SIG-M5 (cell line): Measurements from ENCODE around the gene CD164.
"Not testable (repeated sequence)": the region's sequence is repeated elsewhere in the genome, so short reads cannot be mapped to it uniquely, and the experiment has no call there.

Source experiments
- DNase-seq: peaks from one replicate; lab custom pipeline; 2025; lab: John Stamatoyannopoulos, UW

CD164 gene

DNA sequence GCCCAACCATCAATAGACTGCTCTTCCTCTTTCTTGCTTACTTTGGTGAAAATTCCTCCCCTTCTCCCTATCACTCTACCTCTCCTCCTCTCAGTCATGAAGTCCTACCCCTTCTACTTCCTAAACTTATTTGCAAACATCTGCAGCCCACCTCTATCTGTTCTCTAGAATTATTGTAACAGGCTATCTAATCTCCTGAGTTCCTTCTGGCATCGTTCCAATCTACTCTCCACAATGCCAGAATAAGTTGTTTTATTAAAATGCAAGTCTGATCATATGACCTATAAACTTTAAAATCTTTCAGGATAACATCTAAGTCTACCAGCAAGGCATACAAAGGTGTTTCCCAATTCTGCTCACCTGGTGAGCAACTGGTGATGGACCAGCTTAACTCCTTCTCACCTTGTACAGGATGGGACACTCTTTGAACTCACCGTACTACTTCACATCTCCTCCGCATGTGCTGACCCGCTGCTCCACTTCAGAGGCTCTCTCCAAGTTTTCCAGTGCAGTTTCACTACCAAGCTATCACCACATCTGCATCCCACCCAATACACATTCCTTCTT is 7.9 kb downstream of the CD164 start:
- no peak for DNase-seq

DNA sequence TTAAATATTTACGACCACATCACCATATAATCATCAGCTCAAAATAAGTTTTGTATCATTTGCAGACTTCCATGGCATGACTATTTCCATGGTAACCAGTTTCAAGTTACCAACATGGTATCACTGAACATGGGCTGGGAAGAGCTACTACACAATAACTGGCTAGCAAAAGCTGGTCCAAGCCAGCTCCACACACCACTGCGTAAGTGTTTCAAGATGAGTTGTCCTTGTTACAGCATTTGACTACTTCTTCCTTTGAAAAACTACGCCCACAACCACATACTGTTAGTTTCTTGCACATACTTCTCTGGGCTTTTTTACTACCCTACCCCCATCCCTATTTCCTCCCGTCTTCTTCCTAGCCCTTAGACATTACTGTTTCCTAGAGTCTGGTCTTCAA is 8.5 kb downstream of the CD164 start:
- no peak for DNase-seq

DNA sequence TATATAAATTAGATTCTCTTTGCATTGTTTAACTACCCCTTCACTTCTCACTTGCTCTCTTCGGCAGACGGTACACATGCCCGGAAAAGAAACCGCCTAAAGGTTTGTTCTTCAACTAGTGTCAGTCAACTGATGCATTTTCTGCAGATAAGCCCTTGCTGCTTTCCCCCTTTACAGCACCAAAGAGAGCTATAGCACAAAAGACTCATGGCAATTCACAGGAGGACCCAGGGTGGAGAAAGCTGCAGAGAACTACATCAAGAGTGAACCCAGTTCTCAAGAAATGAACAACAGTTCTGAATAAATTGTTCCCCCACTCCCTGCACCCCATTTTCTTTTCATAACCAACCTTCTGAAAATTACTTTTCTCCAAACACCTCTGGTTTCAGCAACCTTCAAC is 8.9 kb downstream of the CD164 start:
- DNase-seq, result no peak

DNA sequence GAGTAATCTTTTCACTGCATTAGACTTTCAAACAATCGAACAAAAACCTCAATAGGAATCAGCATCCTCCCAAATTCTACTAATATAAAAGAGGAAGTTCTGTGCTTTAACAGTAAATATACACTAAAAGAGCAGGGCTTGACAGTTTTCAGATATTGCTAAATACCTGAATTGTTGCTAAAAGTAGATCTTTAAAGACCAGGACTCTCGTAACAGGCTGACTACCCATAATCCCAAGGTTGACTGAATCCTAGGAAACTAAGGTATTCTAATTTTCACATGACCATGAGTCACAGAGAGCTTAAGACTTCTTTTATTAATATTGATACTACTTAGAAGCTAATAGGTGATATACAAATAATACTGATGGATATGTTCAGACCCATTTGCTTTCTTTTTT is 10.1 kb downstream of the CD164 start:
- no peak for DNase-seq

DNA sequence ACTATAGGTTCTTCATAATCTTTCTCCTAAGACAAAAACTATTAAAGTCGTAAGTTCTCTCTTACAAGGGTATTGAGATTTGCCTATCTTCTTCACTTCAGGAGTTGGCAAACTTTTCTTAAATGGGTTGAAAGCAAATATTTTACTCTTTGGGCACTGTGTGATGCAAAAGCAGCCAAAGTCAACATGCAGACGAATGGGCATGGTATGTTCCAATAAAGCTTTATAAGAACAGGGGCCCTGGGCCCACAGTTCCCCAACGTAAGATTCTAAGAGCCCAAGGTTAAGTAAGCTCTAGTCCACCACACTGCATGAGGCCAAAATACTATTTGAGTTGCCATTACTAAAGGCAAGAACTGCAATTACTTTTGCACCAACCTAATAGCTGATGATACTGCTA is 11.5 kb downstream of the CD164 start:
- DNase-seq, result no peak

DNA sequence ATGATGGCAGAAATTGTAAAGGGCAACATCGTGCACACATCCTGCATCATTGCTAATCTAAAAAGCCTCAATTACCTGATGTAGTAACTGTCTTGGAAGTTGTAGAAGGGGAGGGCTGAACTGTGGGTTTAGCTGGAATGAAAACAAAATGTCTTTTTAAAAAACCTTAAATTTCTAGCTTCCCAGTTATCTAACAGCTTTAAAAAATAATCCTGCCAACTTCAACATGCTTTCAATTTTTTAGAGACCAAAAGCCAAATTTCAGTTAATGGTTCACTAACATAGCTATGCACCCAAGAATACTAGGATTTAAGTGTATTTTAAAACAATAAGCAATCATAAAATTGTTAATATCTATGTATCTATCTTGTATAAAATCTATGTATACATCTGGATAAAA is 11.9 kb downstream of the CD164 start:
- no peak for DNase-seq

DNA sequence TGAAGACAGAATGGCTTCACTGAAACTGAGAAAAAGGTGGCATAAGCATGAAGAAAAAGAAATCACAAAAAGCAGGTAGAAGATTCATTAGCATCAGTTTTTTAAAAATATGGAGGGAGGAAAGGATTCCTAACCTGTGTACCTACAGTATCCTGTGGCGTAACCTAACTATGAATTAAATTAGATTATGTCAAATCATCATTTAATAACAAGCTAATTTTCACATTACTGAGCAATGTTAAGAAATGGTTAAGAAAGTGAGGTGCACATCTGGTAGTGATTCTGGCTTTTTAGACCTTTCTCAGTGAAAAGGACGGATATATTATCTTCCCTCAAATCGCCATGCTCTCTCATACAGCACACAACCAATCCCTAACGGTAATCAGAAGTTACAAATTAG is 12.5 kb downstream of the CD164 start:
- no peak for DNase-seq

DNA sequence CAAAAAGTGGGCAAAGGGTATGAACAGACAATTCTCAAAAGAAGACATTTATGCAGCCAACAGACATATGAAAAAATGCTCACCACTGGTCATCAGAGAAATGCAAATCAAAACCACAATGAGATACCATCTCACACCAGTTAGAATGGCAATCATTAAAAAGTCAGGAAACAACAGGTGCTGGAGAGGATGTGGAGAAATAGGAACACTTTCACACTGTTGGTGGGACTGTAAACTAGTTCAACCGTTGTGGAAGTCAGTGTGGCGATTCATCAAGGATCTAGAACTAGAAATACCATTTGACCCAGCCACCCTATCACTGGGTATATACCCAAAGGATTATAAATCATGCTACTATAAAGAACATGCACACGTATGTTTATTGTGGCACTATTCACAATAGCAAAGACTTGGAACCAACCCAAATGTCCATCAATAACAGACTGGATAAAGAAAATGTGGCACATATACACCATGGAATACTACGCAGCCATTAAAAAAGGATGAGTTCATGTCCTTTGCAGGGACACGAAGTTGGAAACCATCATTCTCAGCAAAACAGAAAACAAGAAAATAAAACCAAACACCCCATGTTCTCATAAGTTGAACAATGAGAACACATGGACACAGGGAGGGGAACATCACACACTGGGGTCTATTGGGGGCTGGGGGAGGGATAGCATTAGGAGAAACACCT is 17.7 kb downstream of the CD164 start:
- DNase-seq, result not testable (repeated sequence)

DNA sequence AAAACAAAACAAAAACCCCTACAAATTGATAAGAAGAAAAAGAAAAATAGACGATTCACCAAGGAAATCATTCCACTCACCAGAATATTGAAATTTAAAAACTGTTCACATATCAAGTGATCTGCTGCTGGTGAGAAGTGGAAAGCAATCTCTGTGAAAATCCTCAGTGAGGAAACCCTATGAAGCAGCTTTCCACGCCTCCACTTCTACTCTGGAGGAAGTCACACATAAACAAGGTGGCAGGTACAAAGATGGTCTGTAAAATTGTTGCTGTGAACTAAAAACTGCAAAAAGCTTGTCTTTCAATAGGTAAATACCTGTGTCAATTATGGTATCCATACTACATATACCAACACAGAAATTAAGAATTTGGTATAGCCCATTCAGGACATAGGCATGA is 18.5 kb downstream of the CD164 start:
- DNase-seq, result no peak

DNA sequence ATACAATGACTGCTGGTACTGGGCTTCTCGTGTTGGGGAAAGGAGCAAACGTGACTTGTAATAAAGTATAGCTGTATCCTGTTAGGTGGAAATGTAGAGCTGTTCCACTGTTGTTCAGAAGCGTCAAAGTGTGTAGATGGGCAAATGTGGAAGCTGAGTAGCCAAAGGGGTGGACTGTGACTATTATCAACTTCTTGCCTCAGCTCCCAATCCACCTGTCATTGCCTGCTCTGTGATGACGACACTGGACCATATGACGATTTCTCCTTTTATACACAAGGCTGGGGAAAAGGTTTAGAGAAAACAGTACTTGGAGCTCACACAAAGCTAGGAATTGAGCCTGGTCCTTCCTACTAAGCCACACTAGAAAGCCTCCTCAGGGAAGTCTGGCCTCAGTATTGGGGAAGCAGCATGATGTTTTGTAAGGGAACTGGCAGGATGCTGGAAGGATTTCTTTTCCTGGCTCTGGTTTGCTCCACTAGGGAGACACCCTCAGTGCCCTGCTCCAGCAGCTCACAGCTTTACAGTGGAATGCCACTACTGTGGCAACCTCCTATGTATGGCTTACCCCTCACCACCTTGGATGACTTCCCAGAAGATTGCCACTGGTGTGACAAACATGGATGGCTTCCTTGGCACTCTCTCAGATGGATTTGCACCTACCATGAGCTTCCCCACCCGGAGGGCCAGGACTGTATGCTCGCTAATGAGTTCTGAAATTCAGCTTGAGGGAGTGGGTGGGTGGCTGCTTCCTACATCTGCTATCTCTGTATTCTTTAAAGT is 20.0 kb downstream of the CD164 start:
- DNase-seq, result no peak

DNA sequence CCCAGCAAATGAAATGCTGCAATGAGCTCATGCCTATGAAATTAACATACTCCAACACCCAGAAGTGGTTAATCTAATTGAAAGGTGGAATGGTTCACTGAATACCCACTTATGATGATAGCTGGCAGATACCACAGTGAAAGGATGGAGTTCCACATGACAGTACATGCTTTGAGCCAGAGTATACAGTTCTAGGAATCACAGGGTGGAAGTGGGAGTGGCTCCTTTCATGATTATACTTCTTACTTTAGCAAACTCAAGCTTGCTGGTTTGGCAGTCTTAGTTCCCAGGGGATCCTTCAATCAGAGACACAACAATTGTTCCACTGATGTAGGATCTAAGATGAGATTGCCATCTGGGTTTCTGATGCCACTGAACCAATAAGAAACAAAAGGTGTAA is 21.5 kb downstream of the CD164 start:
- no peak for DNase-seq

DNA sequence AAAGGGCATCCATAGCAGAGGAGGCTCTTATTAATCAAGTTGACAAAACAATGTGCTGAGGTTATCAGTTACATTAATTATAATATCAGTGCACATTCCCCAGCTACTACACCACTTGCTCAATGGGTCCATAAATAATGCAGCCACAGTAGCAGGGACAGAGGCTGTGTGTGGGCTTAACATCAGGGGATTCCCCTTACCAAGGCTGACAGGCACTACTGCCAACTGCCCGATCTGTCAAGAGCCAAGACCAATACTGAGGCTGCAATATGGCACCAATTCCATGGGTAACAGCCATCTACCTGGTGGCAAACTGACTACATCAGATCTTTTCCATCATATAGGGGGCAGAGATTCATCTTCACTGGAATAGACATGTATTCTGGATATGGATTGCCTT is 22.0 kb downstream of the CD164 start:
- no peak for DNase-seq

DNA sequence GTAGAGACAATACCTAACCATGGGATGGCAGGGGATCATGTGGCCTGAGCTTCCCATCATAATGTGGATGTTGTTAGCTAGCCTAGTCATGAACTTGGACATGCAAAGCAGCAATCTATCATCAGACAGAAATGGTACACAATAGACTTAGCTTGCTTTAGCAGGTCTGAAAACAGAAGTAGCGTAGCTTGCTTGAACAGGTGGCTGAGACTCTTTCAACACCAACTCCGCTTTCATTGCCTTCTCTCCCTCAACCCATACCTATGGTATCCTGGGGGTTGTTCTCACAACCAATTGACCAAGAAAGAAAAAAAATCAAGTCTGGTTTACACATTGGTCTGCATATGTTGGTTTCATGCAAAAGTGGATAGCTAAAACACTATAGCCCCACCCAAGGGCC is 23.0 kb downstream of the CD164 start:
- no peak for DNase-seq

DNA sequence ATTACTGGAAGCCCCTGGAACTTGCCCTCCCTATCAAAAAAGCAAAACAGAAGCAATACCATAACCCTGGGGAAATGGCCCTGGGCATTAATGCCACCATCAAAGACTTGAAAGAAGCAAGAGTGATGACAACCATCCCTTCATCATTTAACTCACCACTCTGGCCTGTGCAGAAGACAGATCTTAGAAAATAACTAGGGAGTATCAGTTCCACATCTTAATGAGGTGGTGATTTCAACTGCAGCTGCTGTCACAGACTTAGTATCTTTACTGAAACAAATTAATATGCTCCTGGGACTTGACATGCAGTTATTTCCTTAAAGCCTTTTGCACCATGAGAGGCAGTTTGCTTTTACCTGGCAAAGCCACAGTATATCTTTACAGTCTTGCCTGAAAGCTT is 24.1 kb downstream of the CD164 start:
- no peak for DNase-seq

DNA sequence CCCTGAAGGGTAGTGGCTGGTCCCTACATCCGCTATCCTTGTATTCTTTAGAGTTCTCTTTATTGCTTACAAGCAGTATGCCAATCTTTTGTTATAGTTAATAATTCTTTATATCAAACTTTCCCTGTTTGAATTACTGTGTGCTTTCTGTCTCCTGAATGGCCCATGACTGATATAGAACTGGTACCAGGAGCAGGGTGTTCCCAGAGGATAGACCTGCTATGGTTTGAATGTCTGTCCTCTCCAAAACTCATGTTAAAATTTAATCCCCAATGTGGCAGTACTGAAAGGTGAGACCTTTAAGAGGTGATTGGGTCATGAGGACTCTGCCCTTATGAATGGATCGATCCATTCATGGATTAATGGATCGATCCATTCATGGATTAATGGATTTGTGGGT is 26.0 kb downstream of the CD164 start:
- DNase-seq, result no peak

DNA sequence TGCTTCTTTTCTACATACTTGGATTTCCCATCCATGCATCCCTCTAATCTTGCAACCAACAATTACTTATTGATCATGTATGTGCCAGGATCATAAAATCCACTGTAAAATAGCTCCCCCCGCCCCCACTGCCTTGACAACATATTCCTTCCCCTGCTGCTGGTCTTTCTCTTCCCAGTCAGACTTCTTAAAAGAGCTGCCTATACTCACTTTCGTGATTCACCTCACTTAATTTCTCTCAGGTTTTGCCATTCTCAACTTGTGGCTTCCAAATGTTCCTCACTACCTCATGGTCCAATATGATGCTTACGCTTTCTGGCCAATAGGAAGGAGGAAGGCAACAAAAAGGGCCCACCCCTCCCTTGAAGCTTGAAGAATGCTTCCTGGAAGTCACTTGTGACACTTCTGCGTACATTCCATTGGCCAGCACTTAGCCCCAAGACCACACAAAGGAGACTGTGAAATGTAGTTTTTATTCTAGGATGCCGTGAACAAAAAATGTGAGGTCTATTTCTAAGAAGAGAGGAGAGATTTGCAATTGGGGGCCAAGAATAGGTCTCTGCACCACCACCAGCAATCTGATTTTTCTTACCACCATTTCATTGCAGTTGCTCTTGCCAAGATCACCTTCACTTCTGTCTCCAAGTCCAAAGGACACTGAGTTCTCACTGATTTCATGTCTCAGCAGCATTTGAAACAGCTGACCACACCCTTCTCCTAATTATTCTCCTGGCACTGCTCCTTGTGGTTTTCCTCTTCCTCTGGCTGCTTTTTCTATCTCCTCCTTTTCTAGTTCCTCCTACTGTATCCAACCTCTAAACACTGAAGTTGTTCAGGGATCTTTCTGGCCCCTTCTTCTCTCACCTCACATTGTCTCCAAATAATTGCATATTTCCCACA is 30.8 kb downstream of the CD164 start:
- DNase-seq, result no peak

DNA sequence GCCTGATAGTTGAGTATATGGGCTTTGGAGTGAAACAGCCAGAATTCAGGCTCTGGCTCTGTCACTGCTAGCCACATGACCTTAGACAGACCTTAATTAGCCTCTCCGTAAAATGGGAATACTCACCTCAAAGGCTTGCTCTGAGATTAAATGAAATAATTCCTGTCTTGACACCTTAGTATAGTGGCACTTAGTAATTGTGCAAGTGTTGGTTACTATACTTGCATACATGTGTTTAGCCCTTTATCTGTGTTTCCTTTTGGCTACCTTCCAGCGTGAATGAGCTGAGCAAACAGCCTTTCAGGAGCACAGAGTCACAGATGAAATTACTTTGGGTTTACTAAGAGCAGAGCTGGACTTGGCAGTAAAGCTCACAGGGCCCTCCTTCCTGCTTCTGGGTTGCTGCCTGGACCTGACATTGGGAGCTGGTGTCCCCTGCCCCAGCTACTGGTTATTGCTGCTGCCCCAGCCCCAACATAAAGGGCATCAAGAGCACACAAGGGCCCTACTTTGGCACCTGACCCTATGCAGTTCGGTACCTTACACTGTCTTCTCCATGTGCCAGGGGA is 32.8 kb downstream of the CD164 start:
- DNase-seq, result no peak

DNA sequence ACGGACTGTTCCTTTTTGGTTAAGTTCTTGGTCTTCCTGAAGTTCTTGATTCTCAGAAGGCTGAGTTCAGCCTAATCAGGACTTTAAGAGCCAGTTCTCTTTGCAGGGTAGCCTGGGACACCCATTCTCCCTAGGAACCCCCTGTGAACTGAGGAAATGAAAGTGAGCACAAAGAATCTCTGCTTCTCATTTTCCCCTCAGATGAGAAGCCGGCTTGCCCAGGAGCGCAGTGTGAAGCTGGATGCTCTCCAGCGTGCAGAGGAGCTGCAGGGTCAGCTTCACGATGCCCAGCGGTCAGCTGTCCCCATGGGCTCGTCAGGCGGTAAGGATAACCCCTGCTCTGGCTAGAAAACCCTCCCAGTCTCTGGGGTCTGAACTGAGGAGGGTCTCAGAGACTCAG is 34.0 kb downstream of the CD164 start:
- no peak for DNase-seq

DNA sequence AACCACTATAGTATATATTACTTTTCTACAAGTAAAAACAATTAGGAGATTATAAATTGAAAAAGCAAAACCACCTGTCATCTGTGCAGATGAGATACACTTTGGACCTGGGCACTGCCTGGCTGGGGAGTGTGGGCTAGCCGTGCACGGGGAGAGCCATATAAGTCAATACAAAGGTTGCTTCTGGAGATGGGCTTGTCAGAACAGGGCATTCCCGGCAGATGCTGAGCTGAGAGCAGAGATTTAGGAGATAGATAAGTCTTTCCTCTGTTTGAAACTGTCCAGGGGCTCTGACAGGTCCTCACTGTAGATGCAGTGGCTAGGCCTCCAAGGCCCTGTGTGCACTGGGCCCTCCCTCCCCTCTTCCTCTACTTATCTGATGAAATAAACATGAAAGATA is 34.5 kb downstream of the CD164 start:
- DNase-seq, result no peak

DNA sequence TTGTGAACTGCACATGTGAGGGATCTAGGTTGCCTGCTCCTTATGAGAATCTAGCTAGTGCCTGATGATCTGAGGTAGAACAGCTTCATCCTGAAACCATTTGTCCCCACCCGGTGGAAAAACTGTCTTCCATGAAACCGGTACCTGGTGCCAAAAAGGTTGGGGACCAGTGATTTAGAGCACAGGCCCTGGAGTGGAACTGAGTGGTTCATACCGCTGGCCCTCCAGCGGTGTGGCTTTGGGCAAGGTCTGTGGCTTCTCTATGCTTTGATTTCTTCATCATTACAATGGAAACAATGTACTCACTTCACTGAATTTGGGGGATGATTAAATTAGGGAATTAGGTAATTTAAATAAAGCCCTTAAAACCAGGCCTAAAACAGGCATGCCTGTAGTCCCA is 36.3 kb downstream of the CD164 start:
- no peak for DNase-seq

DNA sequence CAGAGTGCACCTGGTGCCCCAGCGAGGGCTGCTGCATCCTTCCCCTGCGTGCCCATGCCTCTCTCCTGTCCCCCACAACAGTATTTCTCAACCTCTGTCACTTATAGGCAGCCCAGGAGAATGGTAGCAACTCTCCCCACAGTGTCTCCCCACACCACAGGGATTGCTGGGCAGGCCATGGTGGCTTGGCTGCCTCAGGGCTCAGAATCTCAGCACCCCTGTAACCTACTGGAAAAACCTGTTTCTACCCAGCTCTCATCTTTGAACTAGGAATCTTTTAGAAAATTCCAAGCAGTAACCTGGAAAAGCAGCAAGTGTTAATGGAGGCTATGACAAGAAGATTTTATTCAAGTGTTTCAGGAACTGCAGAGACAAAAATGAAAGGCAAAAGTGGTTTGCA is 38.0 kb downstream of the CD164 start:
- DNase-seq, result no peak

DNA sequence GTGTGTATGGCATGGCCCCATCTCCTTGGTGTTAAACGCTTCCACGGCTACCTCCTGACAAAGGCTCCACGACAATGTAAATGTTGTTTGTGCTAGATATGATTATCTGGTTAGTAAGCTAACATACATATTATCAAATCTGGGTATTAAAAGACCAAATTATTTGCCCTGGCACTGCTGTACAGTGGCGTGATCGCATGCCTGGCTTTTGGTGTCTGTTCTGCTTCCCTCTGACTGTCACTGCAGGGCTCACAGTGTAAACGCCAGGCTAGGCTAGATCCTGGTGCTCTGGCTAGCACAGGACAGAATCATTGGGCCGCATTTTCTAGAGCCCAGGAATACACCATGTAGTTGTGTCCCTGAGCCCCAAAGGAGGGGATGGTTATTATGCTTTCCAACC is 38.7 kb downstream of the CD164 start:
- DNase-seq, result no peak
